Measurements from ENCODE around the gene STRADA.

Gene STRADA

GRCh38 chr17:63704836-63705235, 36.8 kb downstream of the STRADA start:
- no peak for TF ChIP-seq CTCF (IDR thresholded peaks at IDR 0.05; ENCODE audit: low read depth, low read length)

GRCh38 chr17:63704259-63704576, 37.4 kb downstream of the STRADA start:
- no peak for TF ChIP-seq CTCF (IDR thresholded peaks at IDR 0.05; ENCODE audit: low read depth, low read length)
- no peak overlapping the region for H3K4me3 ChIP-seq (ENCODE audit: low read depth, low read length)

More at GRCh38 chr17:63704836-63705235, 36.8 kb downstream of the STRADA start:
- no peak overlapping the region for H3K4me3 ChIP-seq (ENCODE audit: low read depth, low read length)

- TF ChIP-seq CTCF (IDR thresholded peaks at IDR 0.05; ENCODE audit: low read depth, low read length), result no peak
- H3K4me3 ChIP-seq (ENCODE audit: low read depth, low read length), result no peak overlapping the region
Measured at GRCh38 chr17:63703556-63704258, 37.9 kb downstream of the STRADA start.

GRCh38 chr17:63703029-63703428, 38.6 kb downstream of the STRADA start:
- no peak for TF ChIP-seq CTCF (IDR thresholded peaks at IDR 0.05; ENCODE audit: low read depth, low read length)
- H3K4me3 ChIP-seq (ENCODE audit: low read depth, low read length), result no peak overlapping the region

- no peak overlapping the region for H3K4me3 ChIP-seq (ENCODE audit: low read depth, low read length)
- no peak for TF ChIP-seq CTCF (IDR thresholded peaks at IDR 0.05; ENCODE audit: low read depth, low read length)
Measured at GRCh38 chr17:63702721-63703015, 38.9 kb downstream of the STRADA start.

GRCh38 chr17:63701868-63702720, 39.5 kb downstream of the STRADA start:
- H3K4me3 ChIP-seq (ENCODE audit: low read depth, low read length), result no peak overlapping the region
- TF ChIP-seq CTCF (IDR thresholded peaks at IDR 0.05; ENCODE audit: low read depth, low read length), result no peak

GRCh38 chr17:63701456-63701820, 40.2 kb downstream of the STRADA start:
- no peak for TF ChIP-seq CTCF (IDR thresholded peaks at IDR 0.05; ENCODE audit: low read depth, low read length)
- no peak overlapping the region for H3K4me3 ChIP-seq (ENCODE audit: low read depth, low read length)

Data from WI38 (cell line).